Lower leg skin (tissue), 3 donors: ENCODE measurements around the gene FAM210A.

ENCODE experiments used
- POLR2A ChIP-seq, 2 donors: fragments of 450-650 bp; IDR thresholded peaks; one replicate each; pipeline ENCODE4 v1.6.1; 2016 to 2017; ENCODE audit warnings: antibody characterized with exemption in 2 of 2, mild to moderate bottlenecking in 1 of 2, moderate library complexity in 1 of 2
- TF ChIP-seq, protein P1 (sequence below), 3 donors: fragments of 450-650 bp; IDR thresholded peaks; one replicate each; pipeline ENCODE4 v1.5.1; 2016; ENCODE audit warnings: antibody characterized with exemption in 3 of 3, mild to moderate bottlenecking in 3 of 3, moderate library complexity in 2 of 3

DNA sequence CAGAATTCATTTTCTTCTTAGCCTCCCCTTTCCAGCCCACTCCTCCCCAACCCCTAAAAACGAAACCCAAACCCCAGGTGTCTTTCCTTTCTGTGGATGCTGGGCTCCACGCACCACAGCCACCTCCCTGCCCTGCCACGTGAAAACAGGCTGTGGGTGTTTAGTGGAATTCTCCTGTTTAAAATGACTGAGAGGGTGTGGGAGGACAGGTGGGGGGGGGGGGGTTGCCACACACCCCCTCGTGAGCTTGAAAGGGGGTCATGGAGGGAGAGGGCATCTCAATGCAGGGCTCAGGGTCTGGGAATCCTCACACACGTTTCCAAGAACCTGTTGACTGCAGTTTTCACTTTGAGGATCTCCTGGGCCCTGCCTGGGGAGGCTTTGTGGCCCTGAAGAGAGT is 110.3 kb downstream of the FAM210A start:
- TF ChIP-seq, protein P1, sequence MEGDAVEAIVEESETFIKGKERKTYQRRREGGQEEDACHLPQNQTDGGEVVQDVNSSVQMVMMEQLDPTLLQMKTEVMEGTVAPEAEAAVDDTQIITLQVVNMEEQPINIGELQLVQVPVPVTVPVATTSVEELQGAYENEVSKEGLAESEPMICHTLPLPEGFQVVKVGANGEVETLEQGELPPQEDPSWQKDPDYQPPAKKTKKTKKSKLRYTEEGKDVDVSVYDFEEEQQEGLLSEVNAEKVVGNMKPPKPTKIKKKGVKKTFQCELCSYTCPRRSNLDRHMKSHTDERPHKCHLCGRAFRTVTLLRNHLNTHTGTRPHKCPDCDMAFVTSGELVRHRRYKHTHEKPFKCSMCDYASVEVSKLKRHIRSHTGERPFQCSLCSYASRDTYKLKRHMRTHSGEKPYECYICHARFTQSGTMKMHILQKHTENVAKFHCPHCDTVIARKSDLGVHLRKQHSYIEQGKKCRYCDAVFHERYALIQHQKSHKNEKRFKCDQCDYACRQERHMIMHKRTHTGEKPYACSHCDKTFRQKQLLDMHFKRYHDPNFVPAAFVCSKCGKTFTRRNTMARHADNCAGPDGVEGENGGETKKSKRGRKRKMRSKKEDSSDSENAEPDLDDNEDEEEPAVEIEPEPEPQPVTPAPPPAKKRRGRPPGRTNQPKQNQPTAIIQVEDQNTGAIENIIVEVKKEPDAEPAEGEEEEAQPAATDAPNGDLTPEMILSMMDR (IDR thresholded peaks at IDR 0.05), result no peak
- no peak for TF ChIP-seq POLR2A (IDR thresholded peaks at IDR 0.05)
